OCI-LY1 (cell line): Measurements from ENCODE around the gene EEF2K.

Experiments used
- H2AFZ ChIP-seq: fragments of 200-600 bp; sonication (generic), shearing (Covaris generic); 2 replicates; pipeline ENCODE4 v1.6.0; 2014; ENCODE audit warnings: antibody characterized with exemption, mild to moderate bottlenecking, low read length
- H3F3A ChIP-seq: fragments of 200-600 bp; sonication (generic), shearing (Covaris generic); 2 replicates; pipeline ENCODE4 v1.6.0; 2014; ENCODE audit warnings: mild to moderate bottlenecking, antibody characterized with exemption, low read length, moderate library complexity; ENCODE audit not compliant: insufficient read depth
- H3K27ac ChIP-seq: fragments of 200-600 bp; sonication (generic); 2 replicates; pipeline ENCODE4 v1.5.1; 2014; ENCODE audit warnings: low read length, mixed run types, mild to moderate bottlenecking, low read depth; ENCODE audit not compliant: poor library complexity, severe bottlenecking
- H3K27me3 ChIP-seq: fragments of 200-600 bp; sonication (generic); 2 replicates; pipeline ENCODE4 v1.6.0; 2014; ENCODE audit warnings: antibody characterized with exemption, mild to moderate bottlenecking, low read length, moderate library complexity; ENCODE audit not compliant: insufficient read depth
- H3K36me3 ChIP-seq: fragments of 200-600 bp; sonication (generic); 2 replicates; pipeline ENCODE4 v1.6.1; 2014; ENCODE audit warnings: mild to moderate bottlenecking, antibody characterized with exemption, low read length, moderate library complexity, mixed read lengths; ENCODE audit not compliant: insufficient read depth
- H3K4me1 ChIP-seq: fragments of 200-600 bp; sonication (generic); 2 replicates; pipeline ENCODE4 v1.5.1; 2014; ENCODE audit warnings: mild to moderate bottlenecking, low read length, moderate library complexity; ENCODE audit not compliant: insufficient read depth, severe bottlenecking
- H3K4me2 ChIP-seq: fragments of 200-600 bp; sonication (generic), shearing (Covaris generic); 2 replicates; pipeline ENCODE4 v1.6.1; 2014; ENCODE audit warnings: low read length
- H3K4me3 ChIP-seq: fragments of 200-600 bp; sonication (generic); 2 replicates; pipeline ENCODE4 v1.5.1; 2014; ENCODE audit warnings: low read length, low read depth, mild to moderate bottlenecking, mixed read lengths; ENCODE audit not compliant: poor library complexity, severe bottlenecking
- H3K79me2 ChIP-seq: fragments of 200-600 bp; shearing (Covaris generic); 2 replicates; pipeline ENCODE4 v1.6.1; 2016; ENCODE audit warnings: mixed run types, low read length, mixed read lengths; ENCODE audit not compliant: insufficient read depth
- H3K9ac ChIP-seq: fragments of 200-600 bp; sonication (generic), shearing (Covaris generic); 2 replicates; pipeline ENCODE4 v1.6.1; 2014; ENCODE audit warnings: mild to moderate bottlenecking, low read length, mixed read lengths
- H3K9me2 ChIP-seq: fragments of 200-600 bp; sonication (generic), shearing (Covaris generic); 2 replicates; pipeline ENCODE4 v1.6.1; 2014; ENCODE audit warnings: low read depth, mild to moderate bottlenecking, low read length, mixed read lengths
- H3K9me3 ChIP-seq: fragments of 200-600 bp; shearing (Covaris generic); 2 replicates; pipeline ENCODE4 v1.6.1; 2014; ENCODE audit warnings: low read length, mixed read lengths
- H4K20me1 ChIP-seq: fragments of 200-600 bp; sonication (generic), shearing (Covaris generic); 2 replicates; pipeline ENCODE4 v1.6.0; 2016; ENCODE audit warnings: mild to moderate bottlenecking, low read length; ENCODE audit not compliant: insufficient read depth
- CTCF ChIP-seq: fragments of 200-600 bp; sonication (generic), shearing (Covaris generic); IDR thresholded peaks from 2 replicates; pipeline ENCODE4 v1.5.1; 2017; ENCODE audit warnings: mild to moderate bottlenecking, antibody characterized with exemption, low read length, moderate library complexity, mixed read lengths
- EZH2 ChIP-seq: fragments of 200-600 bp; sonication (generic), shearing (Covaris generic); IDR thresholded peaks from 2 replicates; pipeline ENCODE4 v1.8.0; 2017; ENCODE audit warnings: borderline replicate concordance, mixed run types, mild to moderate bottlenecking, antibody characterized with exemption, low read length, moderate library complexity, mixed read lengths

The EEF2K gene

GRCh38 chr16:22322741-22323140, 116.7 kb downstream of the EEF2K start:
- Histone ChIP-seq H3K79me2 (no peaks in the 10 kb centered on the region), H3K27me3 (no peaks in the 10 kb centered on the region), H3K9ac (no peak overlapping the region), H4K20me1 (no peaks in the 10 kb centered on the region), H3K9me2 (no peaks in the 10 kb centered on the region), H3K36me3 (peaks cover 87% of the 10 kb centered on the region), H2AFZ (no peak overlapping the region), H3K9me3 (no peaks in the 10 kb centered on the region), H3F3A (no peaks in the 10 kb centered on the region), H3K27ac (no peak overlapping the region), H3K4me2 (no peak overlapping the region), H3K4me1 (no peaks in the 10 kb centered on the region), H3K4me3 (no peak overlapping the region)
- TF ChIP-seq CTCF: no peak
- no peak for TF ChIP-seq EZH2

GRCh38 chr16:22323173-22323958, 117.3 kb downstream of the EEF2K start:
- Histone ChIP-seq H4K20me1 (no peaks in the 10 kb centered on the region), H3K27ac (no peak overlapping the region), H3K79me2 (no peaks in the 10 kb centered on the region), H2AFZ (no peak overlapping the region), H3K9me2 (no peaks in the 10 kb centered on the region), H3K9me3 (no peaks in the 10 kb centered on the region), H3K36me3 (peaks cover 89% of the 10 kb centered on the region), H3K9ac (no peak overlapping the region), H3K4me1 (no peaks in the 10 kb centered on the region), H3K27me3 (no peaks in the 10 kb centered on the region), H3K4me3 (no peak overlapping the region), H3K4me2 (no peak overlapping the region), H3F3A (no peaks in the 10 kb centered on the region)
- TF ChIP-seq CTCF: no peak
- TF ChIP-seq EZH2: no peak

- no peaks in the 10 kb centered on the region for H3K27me3 ChIP-seq
- TF ChIP-seq EZH2: no peak
- H3K4me2 ChIP-seq: no peak overlapping the region
- H3K9me2 ChIP-seq: no peaks in the 10 kb centered on the region
- H3K27ac ChIP-seq: no peak overlapping the region
- no peak overlapping the region for H3K4me3 ChIP-seq
- H3K4me1 ChIP-seq: no peaks in the 10 kb centered on the region
- no peak overlapping the region for H3K9ac ChIP-seq
- no peaks in the 10 kb centered on the region for H3F3A ChIP-seq
- H3K36me3 ChIP-seq: peaks cover 90% of the 10 kb centered on the region
- H3K9me3 ChIP-seq: no peaks in the 10 kb centered on the region
- H4K20me1 ChIP-seq: no peaks in the 10 kb centered on the region
- no peak overlapping the region for H2AFZ ChIP-seq
- H3K79me2 ChIP-seq: no peaks in the 10 kb centered on the region
These were observed 118.1 kb downstream of the EEF2K start for GRCh38 chr16:22323959-22324786.
